ENCODE data around the gene USP32. TPM values are rescaled to one million over a fixed set of nuclear protein-coding genes. Genes with fewer than 3 reads are reported as not detected.
"Not testable (repeated sequence)": the region's sequence is repeated elsewhere in the genome, so short reads cannot be mapped to it uniquely, and the experiment has no call there.

Gene USP32
- total RNA-seq, 2 donors from 2014 or later = 27.5 to 34.2 TPM

- H3K9me3 ChIP-seq (ENCODE audit: control insufficient read depth, low read length, poor library complexity, severe bottlenecking); H3K36me3 Mint-ChIP-seq (ENCODE audit: low read depth); H3K27me3 Mint-ChIP-seq; H3K27ac Mint-ChIP-seq; ATAC-seq; H3K4me3 Mint-ChIP-seq; DNase-seq: not testable (repeated sequence)
- peaks cover 14% of the 10 kb centered on the region for H3K4me1 Mint-ChIP-seq
Measured at GRCh38 chr17:60379461-60379860, 12.5 kb downstream of the USP32 start.

- not testable (repeated sequence) for H3K4me1 Mint-ChIP-seq; ATAC-seq; H3K4me3 Mint-ChIP-seq; H3K27ac Mint-ChIP-seq; H3K27me3 Mint-ChIP-seq; DNase-seq; H3K9me3 ChIP-seq (ENCODE audit: control insufficient read depth, low read length, poor library complexity, severe bottlenecking); H3K36me3 Mint-ChIP-seq (ENCODE audit: low read depth)
Measured at GRCh38 chr17:60378187-60378586, 13.7 kb downstream of the USP32 start.

- H3K36me3 Mint-ChIP-seq (ENCODE audit: low read depth) = peaks cover 3% of the 10 kb centered on the region
- H3K4me3 Mint-ChIP-seq = no peak overlapping the region
- DNase-seq (no peak), ATAC-seq (no peak)
- H3K9me3 ChIP-seq (ENCODE audit: control insufficient read depth, low read length, poor library complexity, severe bottlenecking) = no peaks in the 10 kb centered on the region
- H3K27me3 Mint-ChIP-seq = no peaks in the 10 kb centered on the region
- H3K4me1 Mint-ChIP-seq = peaks cover 13% of the 10 kb centered on the region
- H3K27ac Mint-ChIP-seq = no peak overlapping the region
Measured at GRCh38 chr17:60372790-60373483, 19.0 kb downstream of the USP32 start.

DNA sequence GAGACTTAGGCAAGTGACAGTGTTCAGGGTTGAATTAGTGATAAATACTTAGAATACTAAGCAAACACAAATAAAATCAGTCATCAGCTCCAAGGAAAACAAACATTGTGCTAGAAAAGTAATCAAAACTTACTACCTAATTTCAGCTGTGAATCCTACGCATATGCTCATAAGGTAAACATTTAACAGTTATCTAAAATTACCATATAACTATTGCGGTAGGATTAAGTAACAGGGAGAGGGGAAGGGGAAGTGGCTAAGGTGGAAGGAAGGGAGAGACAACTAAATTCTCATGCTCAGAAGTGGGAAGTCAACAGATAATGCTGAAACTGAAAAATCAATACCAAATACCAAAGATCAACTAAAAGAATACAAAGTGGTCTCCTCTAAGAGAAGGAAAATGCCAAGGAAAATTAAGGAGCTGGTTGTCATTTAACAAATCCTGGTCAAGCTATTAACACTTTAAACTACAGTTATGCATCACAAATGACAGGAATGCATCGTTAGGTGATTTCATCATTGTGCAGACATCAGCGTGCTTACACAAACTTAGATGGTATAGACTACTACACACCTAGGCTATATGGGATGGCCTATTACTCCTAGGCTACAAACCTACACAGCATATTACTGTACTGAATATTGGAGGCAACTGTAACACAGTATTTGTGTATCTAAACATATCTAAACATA, 20.0 kb downstream of the USP32 start:
- Mint-ChIP-seq H3K27ac (peak overlapping the region; percentile 43), H3K27me3 (no peaks in the 10 kb centered on the region), H3K4me1 (peaks cover 14% of the 10 kb centered on the region), H3K36me3 (ENCODE audit: low read depth) (peaks cover 3% of the 10 kb centered on the region), H3K4me3 (no peak overlapping the region)
- no peaks in the 10 kb centered on the region for H3K9me3 ChIP-seq (ENCODE audit: control insufficient read depth, low read length, poor library complexity, severe bottlenecking)
- DNase-seq (no peak), ATAC-seq (no peak)

DNA sequence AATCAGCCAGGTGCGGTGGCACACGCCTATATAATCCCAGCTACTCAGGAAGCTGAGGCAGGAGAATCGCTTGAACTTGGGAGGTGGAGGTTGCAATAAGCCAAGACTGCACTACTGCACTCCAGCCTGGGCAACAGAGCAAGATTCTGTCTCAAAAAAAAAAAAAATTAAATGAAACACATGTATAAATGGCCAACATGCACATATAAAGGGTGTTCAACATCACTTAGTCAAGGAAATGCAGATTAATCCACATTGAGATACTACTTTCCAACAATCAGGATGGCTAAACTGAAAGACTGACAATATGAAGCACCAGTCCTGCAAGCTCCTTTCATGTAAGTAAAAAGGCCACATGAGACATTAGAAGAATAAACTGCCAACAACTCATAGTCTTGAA, 20.5 kb downstream of the USP32 start:
- Mint-ChIP-seq H3K4me3 (no peak overlapping the region), H3K4me1 (peaks cover 14% of the 10 kb centered on the region), H3K36me3 (ENCODE audit: low read depth) (peaks cover 3% of the 10 kb centered on the region), H3K27me3 (no peaks in the 10 kb centered on the region), H3K27ac (peak overlapping the region; percentile 43)
- ATAC-seq (no peak), DNase-seq (no peak)
- no peaks in the 10 kb centered on the region for H3K9me3 ChIP-seq (ENCODE audit: control insufficient read depth, low read length, poor library complexity, severe bottlenecking)

DNA sequence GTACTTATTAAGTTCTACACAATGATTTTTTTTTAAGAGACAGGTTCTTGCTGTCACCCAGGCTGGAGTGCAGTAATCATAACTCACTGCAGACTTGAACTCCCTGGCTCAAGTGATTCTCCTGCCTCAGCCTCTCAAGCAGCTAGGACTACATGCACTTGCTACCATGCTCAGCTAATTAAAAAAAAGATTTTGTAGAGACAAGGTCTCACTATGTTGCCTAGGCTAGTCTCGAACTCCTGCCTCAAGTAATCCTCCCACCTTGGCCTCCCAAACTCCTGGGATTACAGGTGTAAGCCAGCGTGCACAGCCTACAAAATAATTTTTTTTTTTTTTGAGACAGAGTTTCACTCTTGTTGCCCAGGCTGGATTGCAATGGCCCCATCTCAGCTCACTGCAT, 22.2 kb downstream of the USP32 start:
- no peak overlapping the region for H3K4me3 Mint-ChIP-seq
- no peaks in the 10 kb centered on the region for H3K9me3 ChIP-seq (ENCODE audit: control insufficient read depth, low read length, poor library complexity, severe bottlenecking)
- peaks cover 14% of the 10 kb centered on the region for H3K4me1 Mint-ChIP-seq
- H3K36me3 Mint-ChIP-seq (ENCODE audit: low read depth) = peaks cover 3% of the 10 kb centered on the region
- DNase-seq (no peak), ATAC-seq (no peak)
- no peak overlapping the region for H3K27ac Mint-ChIP-seq
- H3K27me3 Mint-ChIP-seq = no peaks in the 10 kb centered on the region

GRCh38 chr17:60363700-60364405, 28.1 kb downstream of the USP32 start:
- H3K4me3 Mint-ChIP-seq = no peak overlapping the region
- ATAC-seq (no peak), DNase-seq (no peak)
- H3K9me3 ChIP-seq (ENCODE audit: control insufficient read depth, low read length, poor library complexity, severe bottlenecking) = no peaks in the 10 kb centered on the region
- no peak overlapping the region for H3K27ac Mint-ChIP-seq
- H3K27me3 Mint-ChIP-seq = no peaks in the 10 kb centered on the region
- H3K4me1 Mint-ChIP-seq = peaks cover 5% of the 10 kb centered on the region
- no peaks in the 10 kb centered on the region for H3K36me3 Mint-ChIP-seq (ENCODE audit: low read depth)

DNA sequence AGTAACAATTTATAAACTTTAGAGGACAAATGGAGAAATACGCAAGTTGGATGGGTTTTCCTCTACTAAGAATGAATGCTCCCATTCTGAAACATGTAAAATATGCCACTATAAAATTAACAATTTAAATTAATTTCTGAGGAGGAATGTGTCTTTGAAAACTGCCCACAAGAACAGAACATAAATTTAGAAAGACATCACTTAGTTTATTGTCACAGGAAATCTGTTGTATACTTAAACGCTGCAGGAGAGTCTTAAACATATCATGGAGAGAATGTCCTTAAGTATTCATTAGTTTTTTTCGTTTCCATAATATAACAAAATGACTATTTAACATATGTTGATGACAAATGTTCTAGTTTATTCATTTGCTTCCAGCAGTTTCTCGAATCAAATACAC, 29.6 kb downstream of the USP32 start:
- H3K9me3 ChIP-seq (ENCODE audit: control insufficient read depth, low read length, poor library complexity, severe bottlenecking) = no peaks in the 10 kb centered on the region
- no peak overlapping the region for H3K27ac Mint-ChIP-seq
- no peaks in the 10 kb centered on the region for H3K36me3 Mint-ChIP-seq (ENCODE audit: low read depth)
- H3K27me3 Mint-ChIP-seq = no peaks in the 10 kb centered on the region
- peaks cover 4% of the 10 kb centered on the region for H3K4me1 Mint-ChIP-seq
- ATAC-seq (no peak), DNase-seq (no peak)
- H3K4me3 Mint-ChIP-seq = no peak overlapping the region

DNA sequence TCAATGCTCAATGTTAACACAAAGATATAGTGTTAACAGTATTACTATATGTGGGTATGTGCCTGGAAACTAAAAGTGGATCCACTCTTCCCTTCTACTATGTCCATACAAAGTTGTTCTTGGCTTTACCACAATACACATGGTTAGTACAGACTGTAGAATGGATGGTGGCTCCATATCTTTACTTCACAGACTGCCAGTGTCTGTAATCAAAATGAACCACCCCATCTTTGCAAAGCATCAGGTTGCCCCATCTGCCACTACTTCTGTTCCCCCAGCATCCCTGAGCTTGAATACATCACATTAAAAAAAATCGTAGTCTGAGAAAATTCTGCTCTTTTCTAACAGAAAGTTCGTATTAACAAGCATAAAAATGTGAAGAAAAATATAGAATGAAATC, 30.0 kb downstream of the USP32 start:
- ATAC-seq = no peak
- no peak for DNase-seq
- no peak overlapping the region for H3K27ac Mint-ChIP-seq
- peaks cover 4% of the 10 kb centered on the region for H3K4me1 Mint-ChIP-seq
- no peaks in the 10 kb centered on the region for H3K36me3 Mint-ChIP-seq (ENCODE audit: low read depth)
- no peaks in the 10 kb centered on the region for H3K27me3 Mint-ChIP-seq
- H3K9me3 ChIP-seq (ENCODE audit: control insufficient read depth, low read length, poor library complexity, severe bottlenecking) = no peaks in the 10 kb centered on the region
- H3K4me3 Mint-ChIP-seq = no peak overlapping the region

GRCh38 chr17:60359415-60359814, 32.5 kb downstream of the USP32 start:
- H3K4me3 Mint-ChIP-seq = no peak overlapping the region
- no peaks in the 10 kb centered on the region for H3K36me3 Mint-ChIP-seq (ENCODE audit: low read depth)
- DNase-seq = no peak
- H3K27ac Mint-ChIP-seq = peak overlapping the region; percentile 37
- no peaks in the 10 kb centered on the region for H3K27me3 Mint-ChIP-seq
- no peak for ATAC-seq
- peaks cover 20% of the 10 kb centered on the region for H3K4me1 Mint-ChIP-seq
- no peaks in the 10 kb centered on the region for H3K9me3 ChIP-seq (ENCODE audit: control insufficient read depth, low read length, poor library complexity, severe bottlenecking)

DNA sequence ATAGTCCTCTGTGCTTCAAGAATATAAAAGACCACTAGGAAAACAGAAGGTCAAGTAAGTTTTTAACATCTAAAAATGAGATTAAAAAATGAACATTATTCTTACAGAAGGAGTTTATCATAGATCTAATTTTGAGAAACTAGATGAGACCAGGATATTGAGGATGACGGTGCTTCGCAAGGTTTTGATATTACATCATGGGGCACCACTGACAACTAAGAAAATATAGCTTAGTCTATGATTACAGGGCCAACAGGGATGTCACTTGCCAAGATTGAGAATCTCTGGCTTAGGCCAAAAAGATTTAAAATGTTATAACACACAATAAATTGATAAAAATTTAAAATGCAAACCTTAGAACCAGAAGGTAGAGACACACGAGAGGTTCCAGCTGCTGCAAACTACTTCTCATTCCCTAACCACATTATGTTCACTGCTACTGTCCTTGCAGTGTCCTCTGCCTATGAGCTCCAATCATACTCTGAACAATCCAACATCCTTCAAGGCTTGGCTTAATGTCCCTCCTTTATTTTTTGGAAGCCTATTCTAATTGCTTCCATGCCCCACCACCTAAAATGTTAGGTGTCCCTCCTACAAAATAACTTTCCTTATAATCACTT, 33.2 kb downstream of the USP32 start:
- H3K27me3 Mint-ChIP-seq = no peaks in the 10 kb centered on the region
- ATAC-seq (no peak), DNase-seq (no peak)
- peaks cover 20% of the 10 kb centered on the region for H3K4me1 Mint-ChIP-seq
- H3K4me3 Mint-ChIP-seq = no peak overlapping the region
- H3K27ac Mint-ChIP-seq = peak overlapping the region; percentile 37
- H3K36me3 Mint-ChIP-seq (ENCODE audit: low read depth) = no peaks in the 10 kb centered on the region
- H3K9me3 ChIP-seq (ENCODE audit: control insufficient read depth, low read length, poor library complexity, severe bottlenecking) = no peaks in the 10 kb centered on the region

- no peak overlapping the region for H3K4me3 Mint-ChIP-seq
- peaks cover 20% of the 10 kb centered on the region for H3K4me1 Mint-ChIP-seq
- no peaks in the 10 kb centered on the region for H3K36me3 Mint-ChIP-seq (ENCODE audit: low read depth)
- DNase-seq = no peak
- ATAC-seq = no peak
- peak overlapping the region; percentile 25 for H3K27ac Mint-ChIP-seq
- H3K27me3 Mint-ChIP-seq = no peaks in the 10 kb centered on the region
- no peaks in the 10 kb centered on the region for H3K9me3 ChIP-seq (ENCODE audit: control insufficient read depth, low read length, poor library complexity, severe bottlenecking)
Measured at GRCh38 chr17:60356940-60357339, 35.0 kb downstream of the USP32 start.

Measured in T-helper 17 cell (primary cell).